Thyroid gland (tissue), 4 donors: Measurements from ENCODE around the gene NAV2. TPM values are rescaled to one million over a fixed set of nuclear protein-coding genes. Genes with fewer than 3 reads are reported as not detected.
A peak's percentile ranks its signal among the peaks of the same experiment; 100 is the strongest.

Experiments
- DNase-seq, 2 donors: peaks; one replicate each; pipeline ENCODE4 v3.0.0-alpha.2; 2019
- H3K27ac ChIP-seq, 3 donors: fragments of 200-600 bp; sonication (generic); 1 replicate in 2 of 3; 2 replicates in 1 of 3; pipeline ENCODE4 v1.5.1; 2016 to 2019; ENCODE audit warnings: mild to moderate bottlenecking in 1 of 3, moderate library complexity in 1 of 3
- H3K27me3 ChIP-seq: fragments of 200-600 bp; sonication (generic); one replicate; pipeline ENCODE4 v1.5.1; 2019
- H3K36me3 ChIP-seq, 2 donors: fragments of 200-600 bp; sonication (generic); one replicate each; pipeline ENCODE4 v1.5.1; 2016 to 2019
- H3K4me1 ChIP-seq, 2 donors: fragments of 200-600 bp; sonication (generic); one replicate each; pipeline ENCODE4 v1.5.1; 2017 to 2019
- H3K4me3 ChIP-seq, 3 donors: fragments of 200-600 bp; sonication (generic); replicated peaks in 1 of 3; 1 replicate in 2 of 3; 2 replicates in 1 of 3; pipeline ENCODE4 v1.5.1; 2016; ENCODE audit warnings: mild to moderate bottlenecking in 1 of 3
- H3K9me3 ChIP-seq: fragments of 200-600 bp; sonication (generic); one replicate; pipeline ENCODE4 v1.5.1; 2017
- CTCF ChIP-seq, 6 experiments: fragments of 200-600 bp in 3 of 6; fragments of 450-650 bp in 3 of 6; sonication (generic) in 3 of 6; IDR thresholded peaks; one replicate each; pipeline ENCODE4 v1.5.1; 2016 to 2019; ENCODE audit warnings: antibody characterized with exemption in 6 of 6, mild to moderate bottlenecking in 2 of 6, inconsistent platforms in 1 of 6, moderate library complexity in 1 of 6
- POLR2A ChIP-seq, 2 donors: fragments of 450-650 bp; IDR thresholded peaks; one replicate each; pipeline ENCODE4 v1.6.1; 2017; ENCODE audit warnings: antibody characterized with exemption in 2 of 2, mild to moderate bottlenecking in 2 of 2, moderate library complexity in 1 of 2
- WGBS, 2 donors: methylation state at CpG; one replicate each; pipeline ENCODE4 v1.1.5; 2017; 5-methylcytosine and 5-hydroxymethylcytosine counted together
- intact Hi-C: fragments of 100-400 bp; cut with DNase I; formaldehyde crosslinking; loops from one replicate; pipeline ENCODE4 v1.15.1; 2023
- total RNA-seq, 4 donors: library from RNA; depleted of rRNA; stranded (reverse); fragments of >200 nt; gene quantifications; one replicate each; pipeline ENCODE4 v1.2.3, GENCODE V29; 2016

Gene NAV2
- total RNA-seq, 4 donors from 2014 or later, result 34.8 to 88.6 (median 54.5) TPM

GRCh38 chr11:19739872-19740271 is 27.2 kb downstream of the NAV2 start:
- no peaks in the 10 kb centered on the region for H3K36me3 ChIP-seq
- H3K4me3 ChIP-seq, result no peak overlapping the region
- WGBS, 2 donors, result 50 to 69% methylated on average over 4 of the region's 4 CpGs
- H3K9me3 ChIP-seq, result no peaks in the 10 kb centered on the region
- H3K4me1 ChIP-seq, result peaks cover 16 to 72% of the 10 kb centered on the region in 2 donors
- intact Hi-C loops, result no loop called here
- no peak for TF ChIP-seq POLR2A (IDR thresholded peaks at IDR 0.05)
- TF ChIP-seq CTCF (IDR thresholded peaks at IDR 0.05), result peak in 3 of 6 experiments; percentile 19 to 34 (median 32)
- H3K27me3 ChIP-seq, result no peaks in the 10 kb centered on the region
- DNase-seq, result peak; percentile 42 to 45
- peak overlapping the region; percentile 49 to 91 (median 85) for H3K27ac ChIP-seq

DNA sequence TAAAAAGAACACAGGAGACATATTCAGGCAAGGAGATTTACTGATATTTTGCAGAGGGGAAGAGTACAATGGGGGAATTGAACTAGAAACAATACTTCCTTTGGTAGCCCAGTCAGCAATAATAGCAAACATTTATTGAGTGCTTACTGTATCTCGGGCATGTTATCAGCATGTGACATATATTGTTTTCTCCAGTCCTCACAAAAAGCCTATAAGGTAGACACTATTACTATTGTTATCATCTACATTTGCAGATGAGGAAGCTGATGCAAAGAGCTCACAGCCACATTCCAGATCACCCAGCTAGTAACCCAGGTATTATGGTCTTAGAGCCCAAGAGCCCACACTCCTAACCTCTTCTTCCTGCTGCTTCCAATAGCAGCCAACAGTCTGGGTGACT is 27.9 kb downstream of the NAV2 start:
- no peaks in the 10 kb centered on the region for H3K9me3 ChIP-seq
- H3K4me1 ChIP-seq, result peaks cover 16 to 66% of the 10 kb centered on the region in 2 donors
- peak overlapping the region; percentile 57 to 91 (median 85) for H3K27ac ChIP-seq
- no peak overlapping the region for H3K4me3 ChIP-seq
- intact Hi-C loops, result no loop called here
- DNase-seq, result no peak
- H3K36me3 ChIP-seq, result no peaks in the 10 kb centered on the region
- no peaks in the 10 kb centered on the region for H3K27me3 ChIP-seq
- 89 to 95% methylated on average over 1 of the region's 1 CpG for WGBS, 2 donors
- no peak for TF ChIP-seq POLR2A (IDR thresholded peaks at IDR 0.05)

DNA sequence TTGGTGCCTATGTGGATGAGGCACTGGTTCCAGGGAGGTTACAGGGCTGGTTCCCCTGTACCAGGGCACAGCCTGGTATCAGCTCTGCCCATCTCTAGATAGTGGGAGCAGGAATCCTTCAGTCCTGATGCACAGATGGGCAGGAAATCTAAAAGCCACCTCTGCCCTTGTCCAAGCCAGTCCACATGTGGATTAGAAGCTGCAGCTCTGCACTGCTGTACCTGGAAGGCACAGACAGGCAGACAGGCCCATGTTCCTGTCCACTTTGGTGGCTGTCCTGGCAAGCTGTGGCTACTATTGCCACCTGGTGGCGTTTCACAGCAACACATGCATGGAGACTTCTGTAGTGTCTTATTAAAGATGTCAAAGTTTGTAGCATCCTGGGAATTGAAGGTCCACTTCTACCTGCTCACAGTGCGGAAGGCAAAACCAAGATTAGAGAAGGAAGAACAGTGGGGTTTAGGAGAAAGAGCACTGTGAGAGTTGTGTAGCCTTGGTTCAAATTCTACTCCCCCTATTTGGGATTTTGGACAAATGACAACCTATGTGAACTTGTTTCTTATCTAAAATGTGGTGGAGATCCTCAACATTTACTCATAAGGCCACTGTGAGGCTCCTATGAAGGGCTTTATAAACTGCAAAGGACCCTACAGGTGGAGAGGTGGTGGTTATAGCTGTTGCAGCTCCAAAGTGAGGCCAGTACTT is 30.1 kb downstream of the NAV2 start:
- TF ChIP-seq POLR2A (IDR thresholded peaks at IDR 0.05) (no peak), CTCF (IDR thresholded peaks at IDR 0.05) (peak; percentile 72 to 99 (median 92))
- no peaks in the 10 kb centered on the region for H3K9me3 ChIP-seq
- intact Hi-C loops, result loop anchor here (2.0 kb wide), 1 partner anchor 180 kb away; no protein-coding TSS in a partner anchor
- DNase-seq, result peak; percentile 86 to 90
- no peaks in the 10 kb centered on the region for H3K27me3 ChIP-seq
- H3K36me3 ChIP-seq, result no peaks in the 10 kb centered on the region
- 38 to 46% methylated on average over 2 of the region's 2 CpGs for WGBS, 2 donors
- no peak overlapping the region for H3K4me3 ChIP-seq
- H3K4me1 ChIP-seq, result peaks cover 16 to 48% of the 10 kb centered on the region in 2 donors
- H3K27ac ChIP-seq, result peak overlapping the region; percentile 40 to 77 (median 60)

DNA sequence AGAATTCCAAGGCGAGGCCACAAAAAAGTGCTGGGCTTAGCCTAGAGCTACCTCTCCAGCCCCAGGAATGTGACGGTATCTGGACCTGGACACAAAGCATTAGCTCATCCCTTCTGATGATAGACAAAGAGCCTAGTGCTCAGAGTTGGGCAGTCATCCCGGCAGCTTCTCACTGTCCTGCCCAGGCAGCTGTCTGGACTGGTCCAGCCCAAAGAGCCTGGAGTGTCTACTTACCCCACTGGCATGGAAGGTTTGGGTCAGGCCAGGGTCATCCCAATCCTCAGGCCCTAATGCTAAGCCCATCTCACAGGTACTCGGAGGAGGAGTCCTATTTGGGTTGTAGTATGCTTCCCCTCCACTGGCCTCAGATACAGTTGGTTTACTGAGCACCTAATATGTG is 31.0 kb downstream of the NAV2 start:
- Histone ChIP-seq H3K4me3 (no peak overlapping the region), H3K27me3 (no peaks in the 10 kb centered on the region), H3K4me1 (peaks cover 16 to 46% of the 10 kb centered on the region in 2 donors), H3K27ac (peak overlapping the region in 1 of 3 donors; percentile 77), H3K36me3 (no peaks in the 10 kb centered on the region), H3K9me3 (no peaks in the 10 kb centered on the region)
- intact Hi-C loops, result loop anchor here (2.0 kb wide), 1 partner anchor 181 kb away; no protein-coding TSS in a partner anchor
- WGBS, 2 donors, result 88 to 100% methylated on average over 4 of the region's 4 CpGs
- TF ChIP-seq POLR2A (IDR thresholded peaks at IDR 0.05) (no peak), CTCF (IDR thresholded peaks at IDR 0.05) (no peak)
- DNase-seq, result no peak

DNA sequence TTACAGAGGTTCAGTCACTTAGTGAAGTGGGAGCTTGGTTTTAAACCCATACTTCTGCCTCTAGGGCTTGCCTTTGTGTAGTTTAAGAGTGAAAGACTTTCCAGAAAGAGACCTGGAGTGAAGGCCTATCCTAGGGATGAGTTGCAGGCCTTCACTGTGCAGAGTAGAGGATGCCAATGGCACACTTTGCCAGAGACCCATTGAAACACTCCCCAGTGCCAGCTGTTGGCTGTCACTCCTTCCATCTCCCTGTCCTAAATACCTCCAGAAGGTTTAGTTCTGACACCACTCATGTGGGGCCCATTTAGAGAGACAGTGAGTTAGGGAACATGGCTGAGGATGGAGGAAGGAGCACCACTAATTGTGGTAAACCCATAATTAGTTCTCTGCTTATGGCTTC is 31.5 kb downstream of the NAV2 start:
- Histone ChIP-seq H3K27me3 (no peaks in the 10 kb centered on the region), H3K9me3 (no peaks in the 10 kb centered on the region), H3K4me1 (peaks cover 16 to 41% of the 10 kb centered on the region in 2 donors), H3K27ac (no peak overlapping the region), H3K4me3 (no peak overlapping the region), H3K36me3 (no peaks in the 10 kb centered on the region)
- no peak for DNase-seq
- no peak for TF ChIP-seq CTCF (IDR thresholded peaks at IDR 0.05)
- TF ChIP-seq POLR2A (IDR thresholded peaks at IDR 0.05), result no peak
- intact Hi-C loops, result no loop called here
